HEK293T (cell line): ENCODE data around the gene TNPO2.
"Not testable (repeated sequence)": the region's sequence is repeated elsewhere in the genome, so short reads cannot be mapped to it uniquely, and the experiment has no call there.

ENCODE experiments used
- CTCF ChIA-PET: fragments of 350-600 bp; formaldehyde crosslinking; extraction: SDS; loops from one replicate; lab custom pipeline; 2021; ENCODE audit warnings: antibody characterized with exemption, inconsistent platforms; lab: Yijun Ruan, JAX
- POLR2A ChIA-PET: fragments of 350-600 bp; formaldehyde crosslinking; extraction: SDS; loops from one replicate; lab custom pipeline; 2020; ENCODE audit warnings: antibody characterized with exemption, inconsistent platforms; lab: Yijun Ruan, JAX
- DNase-seq: peaks from one replicate; pipeline ENCODE4 v3.0.0; 2012; ENCODE audit warnings: mixed read lengths; ENCODE audit errors: extremely low spot score
- ARNT ChIP-seq: fragments of 450-650 bp; IDR thresholded peaks from 2 replicates; pipeline ENCODE4 v1.6.1; 2017; ENCODE audit warnings: mild to moderate bottlenecking
- BHLHE40 ChIP-seq: fragments of 450-650 bp; IDR thresholded peaks from 2 replicates; pipeline ENCODE4 v1.6.1; 2016; ENCODE audit warnings: mild to moderate bottlenecking, moderate library complexity, borderline replicate concordance
- CTBP1 ChIP-seq: fragments of 450-650 bp; IDR thresholded peaks from 2 replicates; pipeline ENCODE4 v1.6.1; 2016; ENCODE audit warnings: borderline replicate concordance
- ELF4 ChIP-seq: fragments of 450-650 bp; IDR thresholded peaks from 2 replicates; pipeline ENCODE4 v1.6.1; 2017; ENCODE audit warnings: antibody characterized with exemption
- FOXA1 ChIP-seq: fragments of 450-650 bp; IDR thresholded peaks from 2 replicates; pipeline ENCODE4 v1.6.1; 2016; ENCODE audit warnings: mild to moderate bottlenecking
- FOXK2 ChIP-seq: fragments of 450-650 bp; IDR thresholded peaks from 2 replicates; pipeline ENCODE4 v1.6.1; 2016; ENCODE audit warnings: mild to moderate bottlenecking
- FOXM1 ChIP-seq: fragments of 450-650 bp; IDR thresholded peaks from 2 replicates; pipeline ENCODE4 v1.6.1; 2017; ENCODE audit warnings: mild to moderate bottlenecking, borderline replicate concordance
- HDGF ChIP-seq: fragments of 450-650 bp; IDR thresholded peaks from 2 replicates; pipeline ENCODE4 v1.6.1; 2017; ENCODE audit warnings: antibody characterized with exemption, borderline replicate concordance
- L3MBTL2 ChIP-seq: fragments of 450-650 bp; conservative IDR thresholded peaks from 2 replicates; pipeline ENCODE4 v1.6.1; 2016; ENCODE audit warnings: mild to moderate bottlenecking
- LEF1 ChIP-seq: fragments of 450-650 bp; IDR thresholded peaks from 2 replicates; pipeline ENCODE4 v1.6.1; 2017; ENCODE audit warnings: mild to moderate bottlenecking, borderline replicate concordance
- NFRKB ChIP-seq: fragments of 450-650 bp; IDR thresholded peaks from 2 replicates; pipeline ENCODE4 v1.6.1; 2016; ENCODE audit warnings: mild to moderate bottlenecking, moderate library complexity
- SP1 ChIP-seq: fragments of 450-650 bp; IDR thresholded peaks from 2 replicates; pipeline ENCODE4 v1.6.1; 2017
- SUZ12 ChIP-seq: fragments of 450-650 bp; IDR thresholded peaks from 2 replicates; pipeline ENCODE4 v1.6.1; 2016; ENCODE audit warnings: mild to moderate bottlenecking
- TARDBP ChIP-seq: fragments of 450-650 bp; IDR thresholded peaks from 2 replicates; pipeline ENCODE4 v1.6.1; 2016
- ZNF384 ChIP-seq: fragments of 450-650 bp; IDR thresholded peaks from 2 replicates; pipeline ENCODE4 v1.6.1; 2016
- TF ChIP-seq, protein P1 (sequence below): fragments of 450-650 bp; IDR thresholded peaks from 2 replicates; pipeline ENCODE4 v1.6.1; 2016

TNPO2 gene

GRCh38 chr19:12721656-12722565, 1.8 kb downstream of the TNPO2 start:
- POLR2A ChIA-PET: interaction anchor here (0.6 to 6.2 kb wide), 14 partner anchors 8 to 84 kb away, joined by 3 to 133 read pairs (median 5); partner anchors contain the start of genes DHPS, GET3, JUNB and RNASEH2A
- DNase-seq: peak; percentile 56
- CTCF ChIA-PET: interaction anchor here (0.9 to 1.3 kb wide), 2 partner anchors 12 to 37 kb away, joined by 3 read pairs; no protein-coding TSS in a partner anchor
- TF ChIP-seq SP1: no peak

GRCh38 chr19:12720851-12721655, 2.7 kb downstream of the TNPO2 start:
- POLR2A ChIA-PET: interaction anchor here (0.6 to 6.2 kb wide), 11 partner anchors 7 to 71 kb away, joined by 3 to 133 read pairs (median 4); partner anchors contain the start of genes GET3, JUNB and TRIR
- CTCF ChIA-PET: interaction anchor here (0.9 to 1.3 kb wide), 2 partner anchors 13 to 37 kb away, joined by 3 read pairs; no protein-coding TSS in a partner anchor

GRCh38 chr19:12720296-12720695, 3.4 kb downstream of the TNPO2 start:
- POLR2A ChIA-PET: interaction anchor here (1.0 to 6.2 kb wide), 3 partner anchors 15 to 17 kb away, joined by 3 to 133 read pairs (median 3); partner anchors contain the start of genes GET3 and TRIR
- TF ChIP-seq SUZ12 (no peak), ARNT (no peak), LEF1 (no peak), BHLHE40 (no peak), FOXK2 (no peak)
- no peak for DNase-seq
- CTCF ChIA-PET: no interaction called here

More at GRCh38 chr19:12720851-12721655, 2.7 kb downstream of the TNPO2 start:
- no peak for TF ChIP-seq TARDBP
- no peak for TF ChIP-seq ARNT
- no peak for TF ChIP-seq BHLHE40
- TF ChIP-seq, protein P1, sequence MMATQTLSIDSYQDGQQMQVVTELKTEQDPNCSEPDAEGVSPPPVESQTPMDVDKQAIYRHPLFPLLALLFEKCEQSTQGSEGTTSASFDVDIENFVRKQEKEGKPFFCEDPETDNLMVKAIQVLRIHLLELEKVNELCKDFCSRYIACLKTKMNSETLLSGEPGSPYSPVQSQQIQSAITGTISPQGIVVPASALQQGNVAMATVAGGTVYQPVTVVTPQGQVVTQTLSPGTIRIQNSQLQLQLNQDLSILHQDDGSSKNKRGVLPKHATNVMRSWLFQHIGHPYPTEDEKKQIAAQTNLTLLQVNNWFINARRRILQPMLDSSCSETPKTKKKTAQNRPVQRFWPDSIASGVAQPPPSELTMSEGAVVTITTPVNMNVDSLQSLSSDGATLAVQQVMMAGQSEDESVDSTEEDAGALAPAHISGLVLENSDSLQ: no peak
- TF ChIP-seq LEF1: no peak
- TF ChIP-seq FOXK2: no peak
- no peak for TF ChIP-seq ELF4
- TF ChIP-seq SP1: no peak
- TF ChIP-seq SUZ12: no peak
- no peak for TF ChIP-seq FOXA1
- no peak for TF ChIP-seq CTBP1
- no peak for TF ChIP-seq L3MBTL2
- no peak for TF ChIP-seq FOXM1
- TF ChIP-seq ZNF384: no peak
- TF ChIP-seq NFRKB: no peak
- no peak for TF ChIP-seq HDGF
- DNase-seq: no peak

DNA sequence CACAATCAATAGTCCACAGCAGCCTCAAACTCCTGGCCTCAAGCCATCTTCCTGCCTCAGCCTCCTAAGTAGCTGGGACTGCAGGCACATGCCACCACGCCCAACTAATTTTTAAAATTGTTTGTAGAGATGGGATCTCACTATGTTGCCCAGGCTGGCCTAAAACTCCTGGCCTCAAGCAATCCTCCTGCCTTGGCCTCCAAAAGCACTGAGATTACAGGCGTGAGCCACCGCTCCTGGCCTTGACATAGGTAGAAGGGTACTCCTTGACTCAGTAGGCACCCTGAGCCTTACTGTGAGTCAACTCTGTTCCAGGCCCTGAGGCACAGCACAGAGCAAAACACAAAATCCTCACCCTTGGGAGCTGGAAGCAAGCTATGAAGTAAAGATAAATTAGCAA, 7.8 kb downstream of the TNPO2 start:
- POLR2A ChIA-PET: interaction anchor here (0.8 kb wide), 1 partner anchor 18 kb away, joined by 3 read pairs; no protein-coding TSS in a partner anchor
- TF ChIP-seq SP1: no peak
- no peak for TF ChIP-seq FOXA1
- no peak for TF ChIP-seq NFRKB
- no peak for TF ChIP-seq TARDBP
- no peak for TF ChIP-seq ELF4
- no peak for TF ChIP-seq ARNT
- no peak for TF ChIP-seq ZNF384
- TF ChIP-seq L3MBTL2: no peak
- TF ChIP-seq, protein P1: no peak
- no peak for TF ChIP-seq LEF1
- no peak for TF ChIP-seq FOXM1
- no peak for TF ChIP-seq SUZ12
- TF ChIP-seq CTBP1: no peak
- no peak for TF ChIP-seq HDGF
- TF ChIP-seq FOXK2: no peak
- TF ChIP-seq BHLHE40: no peak
- DNase-seq: no peak
- CTCF ChIA-PET: no interaction called here

DNA sequence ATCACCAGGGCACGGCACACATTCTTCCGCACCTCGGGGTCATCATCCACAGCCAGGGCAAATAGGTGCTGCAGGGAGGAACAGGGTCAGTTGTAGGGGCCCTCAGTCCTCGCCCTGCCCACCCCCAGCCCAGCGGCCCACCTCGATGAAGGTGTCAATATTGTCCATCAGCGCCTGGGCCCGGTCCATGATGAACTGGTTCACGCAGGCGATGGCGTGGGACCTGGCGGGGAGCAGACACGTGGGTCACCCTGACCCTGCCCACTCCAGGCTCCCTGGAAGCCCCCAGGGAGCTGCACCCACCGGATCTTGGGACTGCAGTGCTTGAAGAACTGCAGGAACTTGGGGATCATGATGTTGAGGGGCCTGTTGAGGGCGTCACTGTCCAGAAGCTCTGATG, 8.6 kb downstream of the TNPO2 start:
- no peak for DNase-seq
- TF ChIP-seq ZNF384 (no peak), NFRKB (no peak), TARDBP (no peak), FOXA1 (no peak), HDGF (no peak)
- TF ChIP-seq, protein P1: no peak
- CTCF ChIA-PET: no interaction called here
- POLR2A ChIA-PET: no interaction called here

DNA sequence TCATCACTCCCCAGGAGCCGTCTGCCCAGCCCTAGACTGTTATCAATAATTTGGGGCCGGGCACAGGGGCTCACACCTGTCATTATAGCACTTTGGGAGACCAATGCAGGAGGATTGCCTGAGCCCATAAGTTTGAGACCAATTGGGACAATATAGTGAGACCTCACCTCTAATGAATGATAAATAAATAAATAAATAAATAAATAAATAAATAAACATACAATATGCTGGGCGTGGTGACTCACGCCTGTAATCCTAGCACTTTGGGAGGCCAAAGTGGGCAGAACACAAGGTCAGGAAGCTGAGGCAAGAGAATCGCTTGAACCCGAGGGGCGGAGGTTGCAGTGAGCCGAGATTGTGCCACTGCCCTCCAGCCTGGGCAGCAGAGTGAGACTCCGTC, 10.4 kb downstream of the TNPO2 start:
- DNase-seq, CTCF ChIA-PET: not testable (repeated sequence)
- POLR2A ChIA-PET: interaction anchor here (0.8 to 1.5 kb wide), 4 partner anchors 8 to 23 kb away, joined by 3 to 7 read pairs (median 4); partner anchors contain the start of gene TNPO2

DNA sequence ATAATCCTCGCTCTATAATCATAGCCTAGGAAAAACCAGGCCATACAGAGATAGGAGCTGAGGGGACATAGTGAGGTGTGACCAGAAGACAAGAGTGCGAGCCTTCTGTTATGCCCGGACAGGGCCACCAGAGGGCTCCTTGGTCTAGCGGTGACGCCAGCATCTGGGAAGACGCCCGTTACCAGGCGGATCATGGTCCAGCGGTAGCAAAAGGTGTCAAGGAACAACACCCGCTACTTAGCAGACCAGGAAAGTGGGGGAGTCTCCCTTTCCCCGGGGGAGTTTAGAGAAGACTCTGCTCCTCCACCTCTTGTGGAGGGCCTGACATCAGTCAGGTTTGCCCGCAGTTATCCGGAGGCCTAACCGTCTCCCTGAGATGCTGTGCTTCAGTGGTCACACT, 11.7 kb downstream of the TNPO2 start:
- POLR2A ChIA-PET: interaction anchor here (1.0 to 1.4 kb wide), 2 partner anchors 12 to 24 kb away, joined by 3 to 5 read pairs; partner anchors contain the start of gene TNPO2
- DNase-seq, CTCF ChIA-PET: not testable (repeated sequence)
